Measurements from ENCODE around the gene MCTP2.
A peak's percentile ranks its signal among the peaks of the same experiment; 100 is the strongest.

MCTP2 gene

DNA sequence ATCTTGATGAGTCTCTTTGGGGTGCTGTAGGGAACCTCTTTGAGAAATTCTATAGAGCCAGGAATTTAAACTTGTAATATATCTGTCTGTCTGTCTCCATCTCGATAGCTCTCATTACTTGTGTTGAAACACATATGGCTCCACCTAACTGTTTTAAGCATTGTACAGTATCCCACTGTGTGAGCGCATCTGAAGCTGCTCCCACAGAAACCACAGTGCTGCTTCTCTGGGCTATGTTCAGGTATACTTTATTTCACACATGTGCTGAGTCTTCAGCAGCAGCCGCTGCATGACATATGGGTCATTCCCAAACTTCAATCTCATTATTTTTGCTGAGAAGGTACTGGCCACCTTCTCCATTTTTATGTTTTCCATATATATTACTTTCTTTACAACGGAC is 63.9 kb downstream of the MCTP2 start:
- no peak for DNase-seq (ENCODE audit: extremely low read depth, insufficient read length)
- Histone ChIP-seq H3K4me3 (replicated peaks; ENCODE audit: low read depth, low read length) (no peak overlapping the region), H3K27me3 (replicated peaks; ENCODE audit: control insufficient read depth, insufficient read depth, low read length) (no peaks in the 10 kb centered on the region), H3K36me3 (ENCODE audit: control insufficient read depth, insufficient read depth, low read length) (no peaks in the 10 kb centered on the region)
- no peak for TF ChIP-seq CTCF (IDR thresholded peaks at IDR 0.05; ENCODE audit: insufficient read depth, low read length, poor library complexity, severe bottlenecking)

GRCh38 chr15:94296717-94297116 is 65.4 kb downstream of the MCTP2 start:
- Histone ChIP-seq H3K27me3 (replicated peaks; ENCODE audit: control insufficient read depth, insufficient read depth, low read length) (no peaks in the 10 kb centered on the region), H3K36me3 (ENCODE audit: control insufficient read depth, insufficient read depth, low read length) (no peaks in the 10 kb centered on the region), H3K4me3 (replicated peaks; ENCODE audit: low read depth, low read length) (no peak overlapping the region)
- no peak for TF ChIP-seq CTCF (IDR thresholded peaks at IDR 0.05; ENCODE audit: insufficient read depth, low read length, poor library complexity, severe bottlenecking)
- no peak for DNase-seq (ENCODE audit: extremely low read depth, insufficient read length)

GRCh38 chr15:94297558-94297957 is 66.2 kb downstream of the MCTP2 start:
- Histone ChIP-seq H3K4me3 (replicated peaks; ENCODE audit: low read depth, low read length) (no peak overlapping the region), H3K36me3 (ENCODE audit: control insufficient read depth, insufficient read depth, low read length) (no peaks in the 10 kb centered on the region), H3K27me3 (replicated peaks; ENCODE audit: control insufficient read depth, insufficient read depth, low read length) (no peaks in the 10 kb centered on the region)
- TF ChIP-seq CTCF (IDR thresholded peaks at IDR 0.05; ENCODE audit: insufficient read depth, low read length, poor library complexity, severe bottlenecking) = no peak
- no peak for DNase-seq (ENCODE audit: extremely low read depth, insufficient read length)

GRCh38 chr15:94298364-94298763 is 67.0 kb downstream of the MCTP2 start:
- H3K36me3 ChIP-seq (ENCODE audit: control insufficient read depth, insufficient read depth, low read length) = no peaks in the 10 kb centered on the region
- no peaks in the 10 kb centered on the region for H3K27me3 ChIP-seq (replicated peaks; ENCODE audit: control insufficient read depth, insufficient read depth, low read length)
- no peak for DNase-seq (ENCODE audit: extremely low read depth, insufficient read length)
- no peak overlapping the region for H3K4me3 ChIP-seq (replicated peaks; ENCODE audit: low read depth, low read length)
- TF ChIP-seq CTCF (IDR thresholded peaks at IDR 0.05; ENCODE audit: insufficient read depth, low read length, poor library complexity, severe bottlenecking) = no peak

DNA sequence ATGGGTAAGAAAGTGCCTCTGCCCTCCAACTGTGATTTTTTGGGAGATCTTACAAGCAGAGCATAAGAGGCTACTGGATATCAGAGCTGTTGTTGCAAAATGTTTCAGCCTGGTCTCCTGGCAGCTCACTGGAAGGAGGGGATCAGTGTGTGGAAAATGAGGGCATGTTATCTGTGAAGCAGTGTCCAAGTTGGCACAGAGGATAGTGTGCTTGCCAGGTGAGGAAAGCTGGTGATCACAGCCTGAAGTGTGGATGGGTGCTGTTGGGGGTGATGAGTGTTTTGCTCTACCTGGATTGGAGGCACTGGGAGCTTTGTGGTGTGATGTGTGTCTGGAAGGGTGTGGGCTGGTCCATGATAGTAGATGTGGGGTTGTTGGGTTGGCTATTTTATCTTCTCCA is 69.3 kb downstream of the MCTP2 start:
- DNase-seq (ENCODE audit: extremely low read depth, insufficient read length) = no peak
- no peak for TF ChIP-seq CTCF (IDR thresholded peaks at IDR 0.05; ENCODE audit: insufficient read depth, low read length, poor library complexity, severe bottlenecking)
- H3K36me3 ChIP-seq (ENCODE audit: control insufficient read depth, insufficient read depth, low read length) = no peaks in the 10 kb centered on the region
- no peaks in the 10 kb centered on the region for H3K27me3 ChIP-seq (replicated peaks; ENCODE audit: control insufficient read depth, insufficient read depth, low read length)
- no peak overlapping the region for H3K4me3 ChIP-seq (replicated peaks; ENCODE audit: low read depth, low read length)

DNA sequence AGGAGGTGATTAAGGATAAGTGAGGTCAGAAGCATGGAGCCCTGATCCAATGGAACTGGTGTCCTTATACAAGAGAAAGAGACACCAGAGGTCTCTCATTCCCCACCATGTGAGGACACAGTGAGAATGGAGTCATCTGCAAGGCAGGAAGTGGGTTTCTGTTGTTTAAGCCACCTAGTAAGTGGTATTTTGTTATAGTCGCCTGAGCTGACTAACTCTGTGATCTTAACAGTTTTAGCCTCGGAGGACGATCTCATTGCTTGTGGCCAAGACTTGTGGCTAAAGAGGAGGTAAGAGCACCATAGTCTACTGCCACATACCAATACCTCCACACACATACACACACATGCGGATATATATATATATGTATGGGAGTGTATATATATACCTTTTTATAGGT is 73.8 kb downstream of the MCTP2 start:
- Histone ChIP-seq H3K36me3 (ENCODE audit: control insufficient read depth, insufficient read depth, low read length) (no peaks in the 10 kb centered on the region), H3K27me3 (replicated peaks; ENCODE audit: control insufficient read depth, insufficient read depth, low read length) (no peaks in the 10 kb centered on the region), H3K4me3 (replicated peaks; ENCODE audit: low read depth, low read length) (no peak overlapping the region)
- TF ChIP-seq CTCF (IDR thresholded peaks at IDR 0.05; ENCODE audit: insufficient read depth, low read length, poor library complexity, severe bottlenecking) = no peak
- peak; percentile 46 for DNase-seq (ENCODE audit: extremely low read depth, insufficient read length)
